Tongue (tissue), 2 donors: Measurements from ENCODE around the gene ERC1. TPM values are rescaled to one million over a fixed set of nuclear protein-coding genes. Genes with fewer than 3 reads are reported as not detected.
"Not testable (repeated sequence)": the region's sequence is repeated elsewhere in the genome, so short reads cannot be mapped to it uniquely, and the experiment has no call there.

Experiments used
- DNase-seq: peaks from one replicate; pipeline ENCODE4 v3.0.0-alpha.2; 2015
- total RNA-seq: library from RNA; depleted of rRNA; stranded (reverse); fragments of >200 nt; gene quantifications from one replicate; pipeline ENCODE4 v1.2.3, GENCODE V29; 2014

The ERC1 gene
- total RNA-seq, 1 donor from 2014 or later = 95.7 TPM

- no peak for DNase-seq
Observed at GRCh38 chr12:1078002-1078401, 87.0 kb downstream of the ERC1 start.

- DNase-seq = no peak
Observed at GRCh38 chr12:1080520-1081223, 89.6 kb downstream of the ERC1 start.

- DNase-seq = no peak
Observed at GRCh38 chr12:1083151-1083888, 92.3 kb downstream of the ERC1 start.

- peak; percentile 27 for DNase-seq
Observed at GRCh38 chr12:1083889-1084262, 92.9 kb downstream of the ERC1 start.

- no peak for DNase-seq
Observed at GRCh38 chr12:1091350-1091749, 100.3 kb downstream of the ERC1 start.

- DNase-seq = peak; percentile 73
Observed at GRCh38 chr12:1093166-1093751, 102.2 kb downstream of the ERC1 start.

- DNase-seq = no peak
Observed at GRCh38 chr12:1094714-1095113, 103.7 kb downstream of the ERC1 start.

- no peak for DNase-seq
Observed at GRCh38 chr12:1099158-1099557, 108.1 kb downstream of the ERC1 start.

GRCh38 chr12:1099618-1100017, 108.6 kb downstream of the ERC1 start:
- DNase-seq = not testable (repeated sequence)

- DNase-seq = no peak
Observed at GRCh38 chr12:1102115-1102514, 111.1 kb downstream of the ERC1 start.

- no peak for DNase-seq
Observed at GRCh38 chr12:1102791-1103450, 111.9 kb downstream of the ERC1 start.

- no peak for DNase-seq
Observed at GRCh38 chr12:1103632-1104031, 112.6 kb downstream of the ERC1 start.

- no peak for DNase-seq
Observed at GRCh38 chr12:1104088-1104800, 113.2 kb downstream of the ERC1 start.

- no peak for DNase-seq
Observed at GRCh38 chr12:1107669-1108068, 116.6 kb downstream of the ERC1 start.

- no peak for DNase-seq
Observed at GRCh38 chr12:1108276-1108675, 117.3 kb downstream of the ERC1 start.

GRCh38 chr12:1115484-1116231, 124.6 kb downstream of the ERC1 start:
- DNase-seq = no peak

GRCh38 chr12:1117371-1117770, 126.3 kb downstream of the ERC1 start:
- no peak for DNase-seq

GRCh38 chr12:1117970-1118563, 127.0 kb downstream of the ERC1 start:
- peak; percentile 90 for DNase-seq

- no peak for DNase-seq
Observed at GRCh38 chr12:1122786-1123185, 131.8 kb downstream of the ERC1 start.

- DNase-seq = no peak
Observed at GRCh38 chr12:1126091-1126490, 135.1 kb downstream of the ERC1 start.

GRCh38 chr12:1127021-1127420, 136.0 kb downstream of the ERC1 start:
- no peak for DNase-seq
